GM12891 (cell line): Measurements from ENCODE around the gene FUT4.

ENCODE experiments used
- PAX5 ChIP-seq: IDR thresholded peaks from 2 replicates; pipeline ENCODE4 v1.6.1; 2011; ENCODE audit warnings: low read length, moderate library complexity, mild to moderate bottlenecking; ENCODE audit not compliant: insufficient read depth, severe bottlenecking
- POLR2A ChIP-seq: IDR thresholded peaks from 2 replicates; pipeline ENCODE4 v1.6.1; 2011; ENCODE audit warnings: low read depth, low read length, control low read depth
- POLR2AphosphoS5 ChIP-seq: IDR thresholded peaks from 2 replicates; pipeline ENCODE4 v1.6.1; 2011; ENCODE audit warnings: low read depth, low read length, control low read depth
- POU2F2 ChIP-seq: IDR thresholded peaks from 2 replicates; pipeline ENCODE4 v1.6.1; 2011; ENCODE audit warnings: low read depth, mild to moderate bottlenecking, control low read depth, low read length, moderate library complexity
- SPI1 ChIP-seq: IDR thresholded peaks from 2 replicates; pipeline ENCODE4 v1.6.1; 2011; ENCODE audit warnings: low read depth, low read length, control low read depth
- TAF1 ChIP-seq: IDR thresholded peaks from 2 replicates; pipeline ENCODE4 v1.6.1; 2011; ENCODE audit warnings: low read depth, low read length, control low read depth

GRCh38 chr11:94518300-94518699, 25.4 kb upstream of the FUT4 start:
- TF ChIP-seq POLR2A (no peak), POLR2AphosphoS5 (no peak), TAF1 (no peak), PAX5 (no peak), SPI1 (no peak), POU2F2 (no peak)
